HepG2 (cell line): ENCODE results near the gene IRF7. TPM values are rescaled to one million over a fixed set of nuclear protein-coding genes. Genes with fewer than 3 reads are reported as not detected.

ENCODE experiments used
- ATAC-seq: fragments of 200-7000 bp; cut with Tn5 transposase; 3 replicates; pipeline ENCODE4 v1.9.1; 2020; ENCODE audit warnings: mild to moderate bottlenecking, moderate library complexity
- BruUV-seq: library from RNA; stranded (reverse); fragments of 400-500 nt; replicated peaks from 2 replicates; lab custom pipeline; 2021; lab: Mats Ljungman, UMichigan
- CTCF ChIA-PET: fragments of 300-600 bp; formaldehyde crosslinking; extraction: SDS; loops from one replicate; lab custom pipeline; 2021; ENCODE audit warnings: low total read pairs, inconsistent platforms, low intra/inter-chr PET ratio; lab: Yijun Ruan, JAX
- POLR2A ChIA-PET: fragments of 350-600 bp; sonication (Branson Sonifier 250); formaldehyde crosslinking; loops from one replicate; lab custom pipeline; 2020; ENCODE audit warnings: antibody characterized with exemption, inconsistent platforms; lab: Yijun Ruan, JAX
- DNase-seq: peaks from one replicate; pipeline ENCODE4 v3.0.0-alpha.2; 2015; ENCODE audit warnings: low spot score
- FAIRE-seq: peaks from 3 replicates; lab custom pipeline; 2011; peaks lifted over from hg19 to GRCh38; lab: Jason Lieb, UNC
- H2AFZ ChIP-seq: one replicate; pipeline ENCODE4 v1.6.1; 2011; ENCODE audit warnings: low read length, inconsistent platforms
- H3K27ac ChIP-seq: fragments of 300-600 bp; 3 replicates; pipeline ENCODE4 v1.8.0; 2011; ENCODE audit warnings: mixed run types, mild to moderate bottlenecking, mixed read lengths, low read length, inconsistent platforms; ENCODE audit not compliant: insufficient read depth; ENCODE audit errors: extremely low read length
- H3K27me3 ChIP-seq, 2 experiments: fragments of 200-600 bp in 1 of 2; 2 replicates in 1 of 2; 3 replicates in 1 of 2; pipeline versions ENCODE4 v1.6.0 to v1.8.0; 2011; ENCODE audit warnings: low read length in 2 of 2, mild to moderate bottlenecking in 2 of 2, moderate library complexity in 2 of 2, inconsistent platforms in 1 of 2; ENCODE audit not compliant: insufficient read depth in 2 of 2, control insufficient read depth in 1 of 2
- H3K36me3 ChIP-seq, 2 experiments: fragments of 200-600 bp in 1 of 2; replicated peaks in 1 of 2; 2 replicates in 1 of 2; 3 replicates in 1 of 2; pipeline versions ENCODE4 v1.5.1 to v1.8.0; 2011; ENCODE audit warnings: low read length in 2 of 2, inconsistent platforms in 1 of 2; ENCODE audit not compliant: insufficient read depth in 2 of 2, control insufficient read depth in 1 of 2
- H3K4me1 ChIP-seq: 2 replicates; pipeline ENCODE4 v1.5.1; 2012; ENCODE audit warnings: low read length, inconsistent platforms; ENCODE audit not compliant: insufficient read depth
- H3K4me2 ChIP-seq: 2 replicates; pipeline ENCODE4 v1.6.0; 2011; ENCODE audit warnings: low read depth, low read length, inconsistent platforms
- H3K4me3 ChIP-seq, 3 experiments: fragments of 200-600 bp in 1 of 3; sonication (generic), shearing (Covaris generic) in 1 of 3; replicated peaks in 1 of 3; 2 replicates each; pipeline ENCODE4 v1.5.1; 2011 to 2016; ENCODE audit warnings: low read length in 3 of 3, inconsistent platforms in 2 of 3, low read depth in 2 of 3, mild to moderate bottlenecking in 2 of 3, control low read depth in 1 of 3, mixed read lengths in 1 of 3; ENCODE audit not compliant: insufficient read depth in 1 of 3
- H3K79me2 ChIP-seq: one replicate; pipeline ENCODE4 v1.6.1; 2011; ENCODE audit warnings: low read length, inconsistent platforms; ENCODE audit not compliant: insufficient read depth
- H3K9ac ChIP-seq: 2 replicates; pipeline ENCODE4 v1.6.0; 2011; ENCODE audit warnings: mild to moderate bottlenecking, low read depth, low read length, inconsistent platforms; ENCODE audit not compliant: insufficient read depth
- H3K9me3 ChIP-seq: 2 replicates; pipeline ENCODE4 v1.5.1; 2012; ENCODE audit warnings: mild to moderate bottlenecking, low read length
- H4K20me1 ChIP-seq: 2 replicates; pipeline ENCODE4 v1.6.0; 2011; ENCODE audit warnings: inconsistent platforms, mild to moderate bottlenecking, low read length, moderate library complexity; ENCODE audit not compliant: insufficient read depth
- AGO2 ChIP-seq: fragments of 200-400 bp; formaldehyde crosslinking; optimal IDR thresholded peaks from 2 replicates; pipeline ENCODE3; 2017; ENCODE audit warnings: mild to moderate bottlenecking, low read depth, low read length, moderate library complexity
- EHMT2 ChIP-seq: fragments of 200-600 bp; sonication (generic); IDR thresholded peaks from 2 replicates; pipeline ENCODE4 v1.7.0; 2017; ENCODE audit warnings: antibody characterized with exemption, low read depth, low read length, borderline replicate concordance
- SNAPC4 ChIP-seq: sonication (generic); formaldehyde crosslinking; IDR thresholded peaks from 2 replicates; pipeline ENCODE4 v1.4.0; 2020; ENCODE audit warnings: mild to moderate bottlenecking, missing genetic modification reagents
- TFDP1 ChIP-seq: IDR thresholded peaks from 2 replicates; pipeline ENCODE4 v1.6.1; 2016; ENCODE audit warnings: missing compliant biosample characterization, missing genetic modification reagents, borderline replicate concordance
- WGBS: methylation state at CpG from one replicate; pipeline ENCODE4 v1.1.6; 2017; ENCODE audit warnings: low lambda C conversion rate; 5-methylcytosine and 5-hydroxymethylcytosine counted together
- in situ Hi-C: cut with HindIII; loops from 2 replicates; pipeline ENCODE4 v1.10.0; 2017; ENCODE audit warnings: low pct_unique_long_range_greater_than_20kb; ENCODE audit not compliant: extremely low pct_ligation_motif_present
- intact Hi-C: fragments of 100-400 bp; cut with micrococcal nuclease; formaldehyde crosslinking; loops from one replicate; pipeline ENCODE4 v1.10.0; 2022; ENCODE audit not compliant: unreplicated experiment
- polyA plus RNA-seq, 8 experiments: library from polyadenylated mRNA; depleted of rRNA in 3 of 8; stranded (reverse) in 7 of 8; unstranded in 1 of 8; fragments of >200 nt; fragmentation: Illumina TruSeq in 4 of 8; extraction: Trizol in 4 of 8; gene quantifications; 2 replicates each; pipeline versions ENCODE4 v1.2.1 to v1.2.3, GENCODE V29; 2011 to 2016; ENCODE audit warnings: low read depth in 4 of 8, missing spikeins in 1 of 8, mixed read lengths in 1 of 8; ENCODE audit not compliant: insufficient read depth in 1 of 8
- total RNA-seq, 5 experiments: library from RNA; depleted of rRNA; stranded (reverse); fragments of >200 nt; fragmentation: Illumina TruSeq; extraction: Trizol; gene quantifications; 2 replicates each; pipeline ENCODE4 v1.2.3, GENCODE V29; 2016; ENCODE audit warnings: low read depth in 1 of 5

The IRF7 gene
- total and polyA plus RNA-seq, 2 of the 13 experiments (the other 11 are each of a cell fraction or from before 2014, with no cell fraction given) = not detected

GRCh38 chr11:617912-618682 is 2.3 kb upstream of the IRF7 start (continued):
- TF ChIP-seq SNAPC4 (CRISPR knock-in tag) (no peak), EHMT2 (no peak)

GRCh38 chr11:617199-617911 is 1.6 kb upstream of the IRF7 start:
- Histone ChIP-seq H3K4me2 (no peak overlapping the region), H3K9me3 (no peaks in the 10 kb centered on the region), H2AFZ (no peak overlapping the region), H3K27me3 (no peaks in the 10 kb centered on the region)
- no peak for TF ChIP-seq TFDP1 (CRISPR knock-in tag)
- TF ChIP-seq AGO2 = peak; percentile 75
- TF ChIP-seq, all 625 proteins: peak for 1
- Histone ChIP-seq H3K79me2 (no peaks in the 10 kb centered on the region), H4K20me1 (no peaks in the 10 kb centered on the region), H3K36me3 (peaks cover 7 to 25% of the 10 kb centered on the region in 2 experiments; a peak in 4 of 5 replicates), H3K4me1 (no peaks in the 10 kb centered on the region), H3K4me3 (no peak overlapping the region), H3K27ac (no peak overlapping the region), H3K9ac (no peak overlapping the region)
- intact Hi-C loops (loop anchor here (10.0 kb wide), 1 partner anchor 63 kb away; no protein-coding TSS in a partner anchor), in situ Hi-C loops (no loop called here)
- no TSS peak for BruUV-seq
- CTCF ChIA-PET = no interaction called here
- 98% methylated on average over 55 of the region's 57 CpGs for WGBS
- DNase-seq = no peak
- no peak for FAIRE-seq
- POLR2A ChIA-PET = no interaction called here
- no peak for ATAC-seq
